Measurements from ENCODE around the gene PAQR7.

Gene PAQR7, protein sequence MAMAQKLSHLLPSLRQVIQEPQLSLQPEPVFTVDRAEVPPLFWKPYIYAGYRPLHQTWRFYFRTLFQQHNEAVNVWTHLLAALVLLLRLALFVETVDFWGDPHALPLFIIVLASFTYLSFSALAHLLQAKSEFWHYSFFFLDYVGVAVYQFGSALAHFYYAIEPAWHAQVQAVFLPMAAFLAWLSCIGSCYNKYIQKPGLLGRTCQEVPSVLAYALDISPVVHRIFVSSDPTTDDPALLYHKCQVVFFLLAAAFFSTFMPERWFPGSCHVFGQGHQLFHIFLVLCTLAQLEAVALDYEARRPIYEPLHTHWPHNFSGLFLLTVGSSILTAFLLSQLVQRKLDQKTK

DNA sequence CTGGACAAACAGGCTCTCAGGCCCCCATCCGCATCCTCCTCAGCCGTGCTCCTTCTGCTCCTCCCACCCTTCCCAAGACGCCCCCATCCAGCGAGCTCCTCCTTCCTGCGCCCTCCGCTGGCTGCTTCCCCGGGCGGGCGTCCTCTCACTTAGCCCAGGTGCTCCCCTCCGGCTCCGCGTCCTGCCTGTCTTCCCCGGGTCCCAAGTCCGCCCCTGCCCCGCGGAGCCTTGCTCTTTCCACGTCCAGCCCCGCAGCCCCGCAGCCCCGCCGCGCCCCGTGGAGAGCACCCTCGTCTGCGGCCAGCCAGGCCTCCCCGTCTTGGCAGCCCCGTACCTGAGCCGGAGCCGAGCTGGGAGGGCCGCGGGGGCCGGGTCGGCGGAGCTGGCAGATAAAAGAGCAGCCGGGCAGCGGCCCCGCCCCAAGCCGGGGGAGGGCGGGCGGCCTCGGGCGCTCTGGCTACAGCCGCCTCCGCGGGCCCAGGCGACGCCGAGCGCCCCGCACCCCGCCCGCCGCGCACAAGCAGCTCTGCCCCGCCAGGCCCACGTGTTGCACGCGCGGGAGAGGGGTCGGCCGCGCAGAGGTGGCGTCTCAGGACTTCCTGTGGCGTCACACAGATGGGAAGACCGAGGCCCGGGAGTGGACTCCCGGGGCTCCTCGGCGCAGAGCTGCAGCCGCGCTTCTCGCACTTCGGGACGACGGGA lies at the start of gene PAQR7:
PAQR7 (minus strand) TSS at position 555 of the 702 bp plus-strand sequence. CDS start 11,869 bp downstream, outside the sequence.
- DNase-seq (ENCODE audit: low read depth in 2 of 2): peak; percentile 49 to 51

DNA sequence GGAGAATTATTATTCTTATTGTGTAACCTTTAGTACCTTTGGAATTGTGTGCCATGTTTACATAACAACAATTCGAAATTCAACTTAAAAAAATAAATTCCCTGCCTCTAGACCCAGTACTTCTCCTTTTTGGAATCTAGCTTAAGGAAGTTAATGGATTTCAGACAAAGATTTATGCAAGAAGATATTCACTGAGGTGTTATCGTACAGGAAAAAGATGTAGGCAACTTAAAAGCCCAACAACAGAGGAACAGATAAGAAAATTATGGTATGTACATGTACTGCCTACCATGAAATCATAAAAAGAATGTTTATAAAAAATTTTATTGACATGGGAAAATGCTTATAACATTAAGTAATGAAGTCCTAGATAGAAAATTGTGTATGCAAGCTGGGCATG lies 48.9 kb upstream of the PAQR7 start:
- no peak for DNase-seq (ENCODE audit: low read depth in 2 of 2)

DNA sequence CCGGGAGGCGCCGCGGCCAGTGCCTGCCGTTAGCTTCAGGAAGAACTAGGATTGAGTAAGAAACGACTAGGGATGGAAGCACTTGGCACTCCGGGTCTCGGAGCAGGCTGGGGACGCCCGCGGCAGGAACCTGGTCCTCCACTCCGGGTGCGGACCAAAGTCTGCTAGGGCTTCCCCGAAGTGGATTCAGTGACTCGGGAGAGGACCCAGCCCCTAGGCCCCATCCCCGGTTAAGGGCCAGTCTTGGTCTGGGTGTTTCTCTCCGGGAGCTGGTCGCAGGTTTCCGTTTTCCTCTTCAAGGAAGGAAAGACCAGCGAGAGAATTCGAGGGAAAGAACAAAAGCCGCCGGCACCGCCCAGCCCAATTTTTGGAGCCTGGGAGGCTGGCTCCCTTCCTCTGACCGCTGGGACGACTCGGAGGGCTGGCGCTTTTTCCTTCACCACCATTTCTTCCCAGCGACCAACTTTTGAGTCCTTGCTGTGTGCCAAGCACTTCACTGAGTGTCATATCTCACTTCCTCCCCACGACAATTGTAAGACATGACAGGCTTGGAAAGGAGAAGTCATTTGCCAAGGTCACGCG lies 47.6 kb upstream of the PAQR7 start:
- DNase-seq (ENCODE audit: low read depth in 2 of 2): peak in 1 of 2 donors; percentile 18

DNA sequence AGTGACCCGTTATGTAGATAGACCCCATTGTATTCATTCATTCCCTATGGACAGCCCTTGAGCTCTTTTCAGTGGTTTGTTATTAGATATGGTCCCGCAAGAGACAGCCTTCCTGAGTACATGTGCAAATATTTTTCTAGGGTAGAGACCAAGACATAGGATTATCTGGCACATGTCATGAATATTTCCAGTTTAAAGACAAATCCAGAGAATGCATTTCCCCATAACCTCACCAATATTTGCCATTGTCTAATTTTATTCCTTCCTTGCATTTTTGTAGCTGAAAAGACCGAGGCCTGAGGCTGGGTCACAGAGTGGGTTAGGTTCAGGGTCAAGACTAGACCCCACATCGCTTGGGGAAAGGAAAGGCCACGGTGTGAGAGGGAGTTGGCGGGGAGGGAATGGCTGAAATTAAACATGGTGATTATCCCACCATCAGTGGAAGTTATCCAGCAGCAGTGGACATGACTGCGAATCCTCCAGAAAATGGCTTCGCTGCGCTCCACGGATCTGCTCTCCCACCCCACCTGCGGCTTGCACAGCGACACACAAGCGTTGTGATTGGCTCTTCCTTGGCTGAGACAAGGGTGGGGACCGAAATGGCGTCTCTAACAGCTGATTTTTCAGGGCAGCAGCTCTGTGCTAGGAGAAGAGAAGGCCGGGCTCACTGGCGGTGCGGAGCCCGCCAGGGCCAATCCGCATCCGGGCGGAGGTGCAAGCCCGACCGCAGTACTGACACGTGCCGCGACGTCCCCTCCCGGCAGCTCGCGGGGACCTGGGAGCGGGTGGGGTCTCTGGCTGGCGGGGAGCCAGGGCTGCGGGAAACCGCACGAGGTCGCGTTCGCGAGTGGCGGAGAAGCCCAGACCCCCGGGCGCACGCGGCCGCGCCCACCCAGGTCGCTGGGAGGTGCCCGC lies 46.8 kb upstream of the PAQR7 start:
- DNase-seq (ENCODE audit: low read depth in 2 of 2): peak in 1 of 2 donors; percentile 22

DNA sequence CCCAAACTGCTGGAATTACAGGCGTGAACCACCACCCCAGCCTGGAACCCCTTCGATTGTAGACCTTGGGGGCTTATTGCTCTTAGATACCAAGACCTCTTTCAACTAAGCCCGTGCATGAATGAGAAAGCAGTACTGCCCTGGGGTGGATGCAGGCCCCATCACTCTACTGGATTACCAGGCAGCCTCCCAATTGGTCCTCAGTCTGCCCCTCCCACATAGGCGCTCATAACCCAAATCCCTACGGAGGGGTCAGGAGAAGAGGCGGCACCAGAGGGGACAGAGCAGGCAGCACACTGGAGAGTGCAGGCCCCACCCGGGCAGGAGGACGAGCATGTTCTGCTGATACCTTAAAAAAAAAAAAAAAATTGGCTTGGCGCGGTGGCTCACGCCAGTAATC lies 43.1 kb upstream of the PAQR7 start:
- no peak for DNase-seq (ENCODE audit: low read depth in 2 of 2)

DNA sequence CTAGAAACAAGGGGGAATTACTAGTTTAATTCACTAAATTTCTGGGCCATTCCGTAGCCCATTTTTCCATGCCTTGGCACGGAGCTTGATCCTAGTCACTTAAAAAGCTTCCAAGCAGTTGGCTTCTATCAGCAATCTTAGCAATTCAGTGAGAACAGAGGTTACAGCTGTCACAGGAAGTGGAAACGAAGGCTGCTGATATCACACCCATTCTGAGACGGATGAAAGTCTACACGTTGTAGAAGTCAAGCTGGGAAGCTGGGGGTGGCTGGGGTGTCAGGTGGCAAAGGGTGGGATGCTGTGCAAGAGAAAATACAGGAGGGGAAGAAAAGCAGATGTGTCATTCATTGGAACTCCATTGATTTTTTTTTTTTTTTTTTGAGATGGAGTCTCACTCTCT lies 42.5 kb upstream of the PAQR7 start:
- DNase-seq (ENCODE audit: low read depth in 2 of 2): no peak

DNA sequence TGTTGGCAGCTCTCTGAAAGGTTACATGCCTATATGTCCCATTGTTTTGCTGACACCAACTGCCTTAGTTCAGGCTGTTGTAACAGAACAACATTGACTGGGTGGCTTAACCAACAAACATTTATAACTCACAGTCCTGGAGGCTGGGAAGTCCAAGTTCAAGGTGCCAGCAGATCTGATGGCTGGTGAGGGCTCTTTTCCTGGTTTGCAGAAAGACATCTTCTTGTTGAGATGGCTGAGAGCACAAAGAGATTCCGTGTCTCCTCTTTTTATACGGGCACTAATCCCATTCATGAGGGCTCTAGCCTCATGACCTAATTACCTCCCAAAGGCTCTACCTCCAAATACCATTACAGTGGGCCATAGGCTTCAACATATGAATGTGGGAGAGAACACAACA lies 41.0 kb upstream of the PAQR7 start:
- DNase-seq (ENCODE audit: low read depth in 2 of 2): no peak

DNA sequence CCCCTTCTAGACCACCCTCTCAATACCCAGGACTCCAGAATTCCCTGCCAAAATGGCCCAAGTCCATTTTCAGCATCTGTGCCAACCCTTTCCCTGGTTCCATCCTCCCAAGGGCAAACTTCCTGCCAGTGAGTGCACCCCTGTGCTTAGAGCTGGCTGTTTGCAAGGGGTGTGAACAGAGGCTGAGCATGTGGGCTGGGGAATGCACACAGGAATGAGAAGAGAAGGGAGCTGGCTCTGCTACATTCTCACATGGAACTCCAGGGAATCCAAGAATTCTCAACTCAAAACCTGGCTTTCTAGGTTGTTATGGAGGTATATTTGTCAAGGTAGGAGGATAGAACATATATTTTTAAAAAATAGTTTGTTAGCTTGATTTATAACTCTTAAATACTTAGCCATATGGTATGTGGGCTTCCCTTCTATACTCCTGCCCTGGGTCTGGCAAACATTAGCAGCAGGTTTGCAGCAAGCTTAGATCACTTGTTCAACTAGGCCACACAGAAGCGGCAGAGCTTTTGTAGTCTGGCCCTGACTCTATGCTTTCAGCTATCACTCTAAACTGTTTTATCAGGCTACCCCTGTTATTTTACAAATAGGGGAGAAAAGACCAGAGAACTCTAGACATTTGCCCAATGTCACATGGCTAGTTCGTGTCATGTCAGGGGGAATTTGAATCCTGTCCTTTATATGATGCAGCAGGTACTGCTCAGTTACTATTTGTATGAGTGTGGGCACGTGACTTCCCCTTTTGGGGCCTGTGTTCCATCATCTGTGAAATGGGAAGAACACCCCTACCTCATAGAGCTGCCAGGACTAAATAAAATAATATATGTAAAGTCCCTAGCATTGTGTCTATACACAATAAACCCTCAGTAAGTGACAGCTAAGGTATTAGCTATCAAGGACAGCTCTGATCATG lies 38.8 kb upstream of the PAQR7 start:
- no peak for DNase-seq (ENCODE audit: low read depth in 2 of 2)

DNA sequence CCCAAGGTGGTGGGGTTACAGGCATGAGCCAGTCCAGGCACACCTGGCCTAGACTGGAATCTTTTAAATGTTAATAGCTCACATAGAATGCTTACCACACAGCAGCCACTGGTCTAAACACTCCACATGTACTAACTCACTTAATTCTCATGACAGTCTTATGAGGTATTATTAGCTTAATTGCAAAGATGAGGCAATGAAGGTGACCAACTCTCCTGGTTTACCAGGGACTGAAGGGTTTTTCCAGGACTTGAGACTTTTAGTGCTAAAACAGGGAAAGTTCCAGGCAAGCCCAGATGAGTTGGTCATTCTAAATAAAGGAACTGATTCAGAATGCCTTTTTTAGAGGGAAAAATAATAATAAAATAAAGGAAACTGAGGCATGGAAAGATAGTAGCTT lies 37.7 kb upstream of the PAQR7 start:
- no peak for DNase-seq (ENCODE audit: low read depth in 2 of 2)

DNA sequence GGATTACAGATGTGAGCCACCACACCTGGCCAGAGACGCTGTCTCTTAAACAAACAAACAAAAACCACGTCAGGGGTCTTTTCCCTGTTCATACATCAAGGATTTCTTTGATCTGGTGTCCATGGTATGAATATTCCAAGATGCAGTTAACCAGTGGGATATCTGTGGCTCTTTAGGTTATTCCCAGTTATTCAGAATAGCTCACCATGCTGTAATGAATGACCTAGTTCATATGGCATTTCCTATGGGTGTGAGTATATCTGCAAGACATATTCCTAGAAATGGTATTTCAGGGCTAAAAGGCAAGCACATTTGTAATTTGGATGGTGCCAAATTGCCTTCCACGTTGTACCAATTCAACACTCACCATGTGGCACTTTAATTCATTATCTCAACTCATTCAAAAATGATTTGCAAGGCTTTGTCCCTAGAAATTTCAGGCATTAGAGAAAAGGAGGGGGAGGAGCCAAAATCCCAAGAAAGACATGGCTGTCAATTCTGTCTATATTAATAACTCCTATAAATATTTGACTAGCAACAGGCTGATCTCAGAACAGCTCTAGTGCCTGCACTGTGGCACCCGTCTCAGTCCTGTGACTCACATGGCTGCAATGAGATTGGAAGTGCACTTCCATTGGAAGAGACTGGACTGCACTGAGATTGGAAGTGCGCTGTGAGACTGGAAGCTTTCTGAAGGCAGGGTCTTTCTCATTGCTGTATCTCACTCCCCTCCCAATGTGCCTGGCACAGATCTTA lies 36.7 kb upstream of the PAQR7 start:
- no peak for DNase-seq (ENCODE audit: low read depth in 2 of 2)

DNA sequence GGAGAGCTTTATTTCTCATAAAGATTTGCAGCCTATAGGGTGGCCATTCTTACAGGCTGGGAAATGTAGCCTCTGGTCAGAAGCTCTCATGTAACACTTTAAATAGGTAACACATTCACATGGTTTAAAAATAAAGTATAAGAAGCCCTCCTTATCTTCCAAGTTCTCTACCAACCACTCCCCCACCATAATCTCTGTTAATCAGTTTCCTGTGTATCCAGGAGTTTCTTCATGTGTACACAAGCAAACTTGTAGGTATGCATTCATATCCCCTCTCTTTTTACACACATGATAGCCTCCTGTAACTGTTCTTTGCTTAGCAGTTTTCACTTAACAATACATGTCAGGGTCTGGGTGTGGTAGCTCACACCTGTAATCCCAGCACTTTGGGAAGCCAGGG lies 35.7 kb upstream of the PAQR7 start:
- no peak for DNase-seq (ENCODE audit: low read depth in 2 of 2)

DNA sequence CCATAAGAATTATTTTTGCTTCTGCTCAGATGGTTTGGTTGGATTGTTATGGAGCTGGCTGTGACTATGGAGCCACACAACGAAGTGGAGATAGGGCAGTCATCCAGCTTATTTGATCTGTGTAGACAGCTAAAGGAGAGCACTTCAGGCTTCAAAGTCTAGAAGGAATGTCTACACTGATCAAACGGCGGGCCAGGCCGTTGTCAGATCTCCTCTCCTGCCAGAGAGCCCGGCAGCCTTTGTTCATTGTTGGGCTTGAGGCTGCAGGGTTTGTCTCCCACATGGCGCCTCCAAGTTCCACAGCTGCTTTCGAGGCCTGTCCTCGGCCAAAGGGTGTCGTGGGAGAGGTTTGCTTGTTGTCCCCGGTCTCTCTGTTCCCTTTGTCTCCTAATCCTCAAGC lies 33.5 kb upstream of the PAQR7 start:
- DNase-seq (ENCODE audit: low read depth in 2 of 2): no peak

DNA sequence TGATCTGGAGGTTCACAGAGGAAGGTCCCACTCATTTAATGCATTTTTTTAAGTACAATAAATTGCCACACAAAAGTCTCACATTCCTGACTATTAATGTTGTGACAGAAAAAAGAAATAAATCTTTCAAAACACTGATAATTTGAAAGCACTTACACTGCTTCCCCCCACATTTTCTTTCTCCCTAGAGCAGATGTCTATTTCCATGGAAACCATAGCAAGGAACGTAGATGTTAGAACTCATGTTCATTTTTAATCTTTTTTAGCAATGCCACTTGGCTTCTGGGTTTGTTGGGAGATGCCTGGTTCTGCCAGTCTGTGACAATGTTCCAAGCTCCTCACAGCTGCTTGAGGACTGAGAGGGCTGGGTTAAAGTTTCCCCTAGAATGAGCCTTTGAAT lies 32.7 kb upstream of the PAQR7 start:
- no peak for DNase-seq (ENCODE audit: low read depth in 2 of 2)

DNA sequence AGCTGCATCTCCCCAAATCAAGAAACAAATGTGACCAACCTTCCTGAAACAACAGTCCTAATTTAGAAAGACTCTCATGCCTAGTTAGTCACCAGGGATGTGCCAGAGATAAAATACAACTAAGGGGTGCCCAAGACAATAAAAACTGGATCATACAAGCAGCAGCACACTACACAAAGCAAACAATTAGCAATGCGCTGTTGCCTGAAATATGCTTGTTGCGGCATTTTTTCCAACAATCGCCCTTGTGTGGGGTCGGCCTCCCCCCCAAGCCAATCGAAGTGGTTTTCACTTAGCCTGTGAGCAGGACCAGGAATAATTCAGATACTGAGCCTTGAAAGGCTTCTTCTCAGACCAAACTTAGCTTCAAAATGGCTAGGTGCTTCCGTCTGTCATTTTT lies 32.1 kb upstream of the PAQR7 start:
- DNase-seq (ENCODE audit: low read depth in 2 of 2): no peak

DNA sequence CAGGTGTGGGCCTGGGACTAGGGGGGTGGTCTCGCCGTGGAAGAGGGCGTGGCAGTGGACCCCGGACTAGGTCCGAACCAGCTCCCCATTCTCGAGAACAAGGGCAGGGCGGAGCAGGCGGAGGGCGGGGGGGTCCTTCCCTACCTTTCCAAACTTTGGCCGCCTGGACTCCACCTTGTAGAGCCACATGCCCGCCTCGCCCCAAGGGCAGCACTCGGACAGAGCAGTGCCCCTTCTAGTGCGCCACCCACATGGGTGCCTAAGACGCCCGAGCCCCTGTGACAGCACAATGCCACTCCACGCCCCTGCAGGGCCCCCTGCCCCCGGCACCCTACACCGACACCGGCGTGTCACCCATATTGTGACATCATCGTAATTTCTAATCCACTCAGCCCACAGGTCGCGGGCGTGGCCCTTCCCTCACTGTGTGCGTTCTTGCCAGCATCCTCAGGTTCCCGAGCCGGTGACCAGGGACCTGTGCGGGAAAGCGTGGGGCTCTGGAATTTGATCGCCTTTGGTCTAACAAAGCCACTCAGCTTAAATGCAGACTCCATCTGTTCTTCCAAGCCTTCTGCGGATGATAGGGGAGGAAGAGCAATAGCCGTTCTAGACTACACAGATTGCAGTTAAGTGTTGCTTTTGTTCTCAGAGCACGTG lies 31.3 kb upstream of the PAQR7 start:
- no peak for DNase-seq (ENCODE audit: low read depth in 2 of 2)

DNA sequence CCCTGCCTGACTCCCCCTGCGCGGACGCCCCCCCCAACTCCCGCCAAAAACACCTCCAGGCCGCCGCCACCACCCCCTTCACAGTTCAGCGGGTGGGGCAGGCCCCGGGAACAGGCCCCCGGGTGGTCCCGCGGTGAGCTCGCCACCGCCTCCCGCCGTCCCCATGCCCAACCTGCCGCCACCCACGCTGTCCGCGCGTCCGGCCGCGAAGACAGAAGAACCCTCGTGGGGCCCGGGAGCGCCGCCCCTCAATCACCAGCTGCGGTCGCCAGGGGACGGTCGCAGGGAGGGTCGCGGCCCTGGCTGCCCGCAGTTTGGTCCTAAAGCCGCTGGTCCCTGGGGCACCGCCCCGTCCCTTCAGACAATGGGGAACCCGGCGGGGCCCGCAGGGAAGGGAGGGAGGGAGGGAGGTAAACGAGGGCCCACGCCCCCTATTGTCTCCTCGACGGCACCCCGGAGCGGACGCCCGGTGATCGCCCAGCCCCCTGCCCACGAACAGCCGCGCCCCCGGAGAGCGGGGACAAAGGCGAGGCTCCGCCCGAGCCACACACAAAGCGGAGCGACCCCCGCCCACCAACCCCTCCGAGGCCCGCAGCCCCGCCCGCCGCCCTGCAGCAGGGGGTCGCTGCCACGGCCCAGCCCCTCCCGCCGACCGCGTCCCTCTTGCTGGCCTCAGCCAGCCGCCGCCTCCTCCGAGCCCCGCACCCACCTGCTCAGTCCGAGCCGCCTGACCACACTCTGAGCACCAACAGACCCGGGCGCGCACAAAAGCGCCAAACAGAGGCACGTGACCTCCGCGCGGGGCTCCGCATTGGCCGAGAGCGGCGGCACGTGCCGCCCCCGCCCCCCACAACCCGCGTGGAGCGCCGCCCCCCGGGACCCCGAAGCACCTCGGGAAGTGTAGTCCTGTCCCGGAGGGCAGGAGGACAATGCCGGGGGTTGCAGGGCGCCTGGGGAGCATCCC lies 30.5 kb upstream of the PAQR7 start, which contains the start of gene STMN1:
STMN1 (minus strand) TSS at position 740 of the 964 bp plus-strand sequence. CDS start 1,743 bp downstream, outside the sequence.
- peak; percentile 88 to 92 for DNase-seq (ENCODE audit: low read depth in 2 of 2)

DNA sequence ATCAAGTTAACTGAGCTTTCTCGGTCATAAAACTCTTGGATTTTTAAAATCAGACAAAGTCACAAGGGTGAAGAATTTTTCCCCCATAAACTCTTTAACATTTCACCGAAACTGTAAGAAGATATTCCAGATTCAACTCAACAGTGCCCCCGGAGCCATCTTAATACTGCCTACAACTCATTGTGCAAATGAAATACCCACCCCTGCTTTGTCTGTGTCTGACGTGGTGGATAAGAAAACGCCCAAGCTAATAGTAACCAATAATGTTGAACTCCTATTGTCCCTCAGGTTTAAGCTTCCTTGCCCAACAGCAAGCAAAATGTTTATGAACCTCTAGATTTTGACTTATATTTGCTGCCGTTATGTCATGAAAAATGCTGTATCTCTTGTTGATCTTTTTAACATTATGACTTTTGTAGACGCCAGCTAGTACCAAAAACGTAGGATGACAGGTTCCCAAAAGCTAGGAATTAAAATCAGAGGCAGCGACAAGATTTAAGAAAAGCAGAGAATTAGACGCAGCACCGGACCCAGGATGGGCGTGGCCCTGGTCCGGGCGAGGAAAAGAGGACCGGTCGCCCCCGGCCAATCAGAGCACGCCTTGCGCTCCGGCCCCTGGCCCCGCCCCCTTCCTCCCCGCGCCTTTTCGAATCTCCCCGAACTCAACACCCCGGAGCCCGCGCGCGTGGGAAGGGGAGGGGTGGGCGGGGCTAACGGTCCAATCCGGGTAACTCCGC lies 29.6 kb upstream of the PAQR7 start:
- peak; percentile 97 to 98 for DNase-seq (ENCODE audit: low read depth in 2 of 2)

DNA sequence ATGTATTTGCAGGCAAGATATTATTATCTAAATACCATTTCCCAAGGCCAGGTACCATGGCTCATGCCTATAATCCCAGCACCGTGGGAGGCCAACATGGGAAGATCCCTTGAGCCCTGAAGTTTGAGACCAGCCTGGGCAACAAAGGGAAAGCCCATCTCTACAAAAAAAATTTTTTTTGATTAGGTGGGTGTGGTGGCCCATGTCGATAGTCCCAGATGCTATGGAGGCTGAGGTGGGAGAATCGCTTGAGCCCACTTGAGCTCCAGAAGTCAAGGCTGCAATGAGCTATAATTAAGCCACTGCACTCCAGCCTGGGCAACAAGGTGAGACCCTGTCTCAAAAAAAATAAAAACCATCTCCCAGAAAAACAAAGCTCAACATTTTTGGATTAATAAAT lies 28.5 kb upstream of the PAQR7 start:
- DNase-seq (ENCODE audit: low read depth in 2 of 2): no peak
